Natural killer cell (primary cell): Measurements from ENCODE around the gene GRB2. TPM values are rescaled to one million over a fixed set of nuclear protein-coding genes. Genes with fewer than 3 reads are reported as not detected.

Source experiments
- ATAC-seq, 3 donors: fragments of 150-1000 bp in 2 of 3; fragments of 200-7000 bp in 1 of 3; cut with Tn5 transposase; 1 replicate in 1 of 3; 2 replicates in 2 of 3; pipeline ENCODE4 v1.10.0; 2021; ENCODE audit warnings: mild to moderate bottlenecking in 2 of 3, moderate library complexity in 2 of 3
- DNase-seq, 2 donors: peaks; one replicate each; pipeline versions ENCODE4 v3.0.0 to v3.0.0-alpha.2; 2013 to 2021; ENCODE audit warnings: mixed read lengths in 1 of 2
- H3K27ac ChIP-seq: one replicate; pipeline ENCODE4 v1.5.1; 2013; ENCODE audit warnings: mild to moderate bottlenecking, low read length
- H3K27me3 ChIP-seq: one replicate; pipeline ENCODE4 v1.6.1; 2013; ENCODE audit warnings: low read length; ENCODE audit not compliant: control insufficient read depth, insufficient read depth
- H3K36me3 ChIP-seq: one replicate; pipeline ENCODE4 v1.6.1; 2013; ENCODE audit warnings: low read length; ENCODE audit not compliant: control insufficient read depth, insufficient read depth
- H3K4me1 ChIP-seq: one replicate; pipeline ENCODE4 v1.6.1; 2013; ENCODE audit warnings: low read length; ENCODE audit not compliant: control insufficient read depth, insufficient read depth
- H3K4me3 ChIP-seq: one replicate; pipeline ENCODE4 v1.5.1; 2013; ENCODE audit warnings: low read length
- H3K9me3 ChIP-seq: one replicate; pipeline ENCODE4 v1.6.1; 2013; ENCODE audit warnings: low read length; ENCODE audit not compliant: control insufficient read depth, insufficient read depth
- H3K27ac Mint-ChIP-seq, 2 donors: one replicate each; pipeline ENCODE4 v1.8.0; 2022; ENCODE audit warnings: mild to moderate bottlenecking in 2 of 2, mixed read lengths in 2 of 2, moderate library complexity in 1 of 2
- H3K27me3 Mint-ChIP-seq, 2 donors: one replicate each; pipeline ENCODE4 v1.8.0; 2022; ENCODE audit warnings: low read depth in 2 of 2, mixed read lengths in 2 of 2
- H3K36me3 Mint-ChIP-seq: one replicate; pipeline ENCODE4 v1.8.0; 2022; ENCODE audit warnings: mixed read lengths
- H3K4me1 Mint-ChIP-seq, 2 donors: one replicate each; pipeline ENCODE4 v1.8.0; 2022; ENCODE audit warnings: mixed read lengths in 2 of 2
- H3K4me3 Mint-ChIP-seq: one replicate; pipeline ENCODE4 v1.8.0; 2022; ENCODE audit warnings: mild to moderate bottlenecking, moderate library complexity, mixed read lengths
- H3K9me3 Mint-ChIP-seq, 2 donors: one replicate each; pipeline ENCODE4 v1.8.0; 2022; ENCODE audit warnings: mixed read lengths in 2 of 2
- CTCF ChIP-seq: fragments of 200-600 bp; IDR thresholded peaks from one replicate; pipeline ENCODE4 v1.8.0; 2022; ENCODE audit warnings: antibody characterized with exemption
- WGBS: methylation state at CpG from one replicate; pipeline ENCODE4 v1.1.7; 2013; ENCODE audit warnings: missing lambda C conversion rate; ENCODE audit not compliant: insufficient coverage; 5-methylcytosine and 5-hydroxymethylcytosine counted together
- intact Hi-C: fragments of 100-400 bp; cut with micrococcal nuclease; formaldehyde crosslinking; loops from one replicate; pipeline ENCODE4 v1.14.2; 2022
- total RNA-seq, 4 donors: library from RNA; stranded (reverse); fragments of 120-200 nt in 1 of 4; gene quantifications; one replicate each; pipeline versions ENCODE4 v1.2.3 to v1.2.4, GENCODE V29; 2013 to 2022

GRB2 gene
- total RNA-seq, 3 donors from 2014 or later (not counting 1 experiment from before 2014, with no cell fraction given): 115 to 142 (median 116) TPM

DNA sequence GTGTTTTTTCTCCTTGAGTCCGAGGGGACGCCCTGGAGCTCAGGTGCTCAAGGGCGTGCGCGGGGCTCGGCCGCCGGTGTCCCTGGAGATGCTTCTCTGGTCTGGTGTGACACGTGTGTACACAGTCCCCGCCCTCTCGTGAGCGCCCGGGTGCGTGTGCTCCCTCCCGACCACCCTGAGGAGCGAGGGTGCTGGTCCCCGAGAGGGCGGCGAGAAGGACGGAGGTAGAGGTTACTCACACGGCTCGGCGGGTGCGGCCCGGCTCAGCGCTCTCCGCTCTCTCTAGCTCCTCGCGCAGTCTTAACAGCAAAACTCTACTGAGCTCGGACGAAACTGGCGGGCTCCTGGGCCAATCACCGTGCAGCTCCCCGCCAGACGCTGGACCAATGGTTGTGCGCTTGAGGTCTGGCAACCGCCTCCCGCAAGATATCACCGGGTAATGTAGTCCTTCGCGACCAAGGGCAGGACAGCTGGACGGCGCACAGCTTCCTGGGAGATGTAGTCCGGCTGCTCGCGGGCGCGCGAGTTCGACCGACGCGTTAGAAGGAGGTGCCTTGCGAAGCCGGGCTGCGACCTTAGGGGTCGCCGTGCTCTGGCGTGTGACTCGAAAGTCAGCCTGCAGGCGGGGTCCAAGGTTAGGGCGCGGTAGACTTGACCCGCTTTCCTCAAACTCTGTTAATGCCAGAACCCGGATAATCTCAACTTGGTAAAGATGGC is 116.2 kb downstream of the GRB2 start, which contains the start of gene SLC25A19:
Gene SLC25A19 (minus strand): TSS at position 319 of the 717 bp plus-strand sequence. CDS start 2,669 bp downstream, outside the sequence.
- intact Hi-C loops: loop anchor here (1.0 to 5.0 kb wide), 6 partner anchors 18 to 566 kb away; partner anchors contain the start of genes CASKIN2, GGA3, GRB2 and MIF4GD
- Mint-ChIP-seq H3K9me3 (no peaks in the 10 kb centered on the region), H3K36me3 (no peaks in the 10 kb centered on the region), H3K4me3 (peak within 1 kb of the TSS; percentile 100), H3K27ac (peak within 1 kb of the TSS; percentile 100), H3K27me3 (no peaks in the 10 kb centered on the region), H3K4me1 (peaks cover 15 to 19% of the 10 kb centered on the region in 2 donors)
- Histone ChIP-seq H3K27ac (peak within 1 kb of the TSS; percentile 85), H3K4me1 (peaks cover 13% of the 10 kb centered on the region), H3K9me3 (no peaks in the 10 kb centered on the region), H3K27me3 (no peaks in the 10 kb centered on the region), H3K36me3 (peaks cover 5% of the 10 kb centered on the region), H3K4me3 (peak within 1 kb of the TSS; percentile 56)
- TF ChIP-seq CTCF: no peak
- under 1% methylated on average over 65 of the region's 65 CpGs for WGBS
- peak; percentile 94 to 99 for DNase-seq
- peak; percentile 87 to 97 (median 93) for ATAC-seq

DNA sequence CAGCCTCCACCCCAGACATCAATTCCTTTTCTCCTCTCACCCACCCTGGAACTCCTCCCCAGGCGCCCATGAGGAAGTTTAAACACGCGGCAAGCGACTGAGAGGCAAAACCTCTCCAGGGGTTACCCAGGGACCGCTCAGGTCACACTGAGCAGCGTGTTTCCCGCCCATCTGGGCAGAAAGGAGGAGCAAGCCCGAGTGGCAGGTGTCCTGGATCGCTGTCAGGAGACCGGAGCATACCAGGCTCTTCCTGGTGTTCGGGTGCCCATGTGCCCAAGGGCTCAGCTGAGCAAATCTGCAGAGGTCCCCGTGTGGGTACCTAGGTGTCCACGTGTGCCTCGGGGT is 116.7 kb downstream of the GRB2 start:
- intact Hi-C loops: loop anchor here (1.0 to 5.0 kb wide), 6 partner anchors 17 to 567 kb away; partner anchors contain the start of genes CASKIN2, GGA3, GRB2 and MIF4GD
- WGBS: 0% methylated on average over 14 of the region's 14 CpGs
- H3K27ac Mint-ChIP-seq: peak overlapping the region; percentile 100

GRCh38 chr17:75288359-75288758 is 117.1 kb downstream of the GRB2 start:
- Mint-ChIP-seq H3K9me3 (no peaks in the 10 kb centered on the region), H3K27me3 (no peaks in the 10 kb centered on the region), H3K4me1 (peaks cover 15 to 19% of the 10 kb centered on the region in 2 donors), H3K36me3 (no peaks in the 10 kb centered on the region), H3K4me3 (peak overlapping the region; percentile 100), H3K27ac (peak overlapping the region; percentile 100)
- intact Hi-C loops: loop anchor here (5.0 kb wide), 1 partner anchor 229 kb away; the partner anchor contains the start of genes CASKIN2 and TSEN54
- Histone ChIP-seq H3K9me3 (no peaks in the 10 kb centered on the region), H3K4me3 (peak overlapping the region; percentile 56), H3K27me3 (no peaks in the 10 kb centered on the region), H3K4me1 (peaks cover 13% of the 10 kb centered on the region), H3K27ac (peak overlapping the region; percentile 79), H3K36me3 (peaks cover 5% of the 10 kb centered on the region)
- WGBS: no CpG with 5 or more reads among the region's 2 CpGs
- ATAC-seq: no peak
- TF ChIP-seq CTCF: no peak
- DNase-seq: peak in 1 of 2 donors; percentile 15

More for the DNA sequence above, 116.7 kb downstream of the GRB2 start:
- Mint-ChIP-seq H3K36me3 (no peaks in the 10 kb centered on the region), H3K27me3 (no peaks in the 10 kb centered on the region), H3K9me3 (no peaks in the 10 kb centered on the region), H3K4me3 (peak overlapping the region; percentile 100), H3K4me1 (peaks cover 15 to 19% of the 10 kb centered on the region in 2 donors)
- no peak for TF ChIP-seq CTCF
- Histone ChIP-seq H3K36me3 (peaks cover 5% of the 10 kb centered on the region), H3K27me3 (no peaks in the 10 kb centered on the region), H3K9me3 (no peaks in the 10 kb centered on the region), H3K27ac (peak overlapping the region; percentile 79), H3K4me3 (peak overlapping the region; percentile 56), H3K4me1 (peaks cover 13% of the 10 kb centered on the region)
- ATAC-seq: peak in 1 of 3 donors; percentile 0
- no peak for DNase-seq
